ENCODE results near the gene TMEM63C. TPM values are rescaled to one million over a fixed set of nuclear protein-coding genes. Genes with fewer than 3 reads are reported as not detected.

TMEM63C gene
- total RNA-seq, 3 donors from 2014 or later (not counting 1 experiment from before 2014, with no cell fraction given): 1.5 to 5.1 (median 2.1) TPM

DNA sequence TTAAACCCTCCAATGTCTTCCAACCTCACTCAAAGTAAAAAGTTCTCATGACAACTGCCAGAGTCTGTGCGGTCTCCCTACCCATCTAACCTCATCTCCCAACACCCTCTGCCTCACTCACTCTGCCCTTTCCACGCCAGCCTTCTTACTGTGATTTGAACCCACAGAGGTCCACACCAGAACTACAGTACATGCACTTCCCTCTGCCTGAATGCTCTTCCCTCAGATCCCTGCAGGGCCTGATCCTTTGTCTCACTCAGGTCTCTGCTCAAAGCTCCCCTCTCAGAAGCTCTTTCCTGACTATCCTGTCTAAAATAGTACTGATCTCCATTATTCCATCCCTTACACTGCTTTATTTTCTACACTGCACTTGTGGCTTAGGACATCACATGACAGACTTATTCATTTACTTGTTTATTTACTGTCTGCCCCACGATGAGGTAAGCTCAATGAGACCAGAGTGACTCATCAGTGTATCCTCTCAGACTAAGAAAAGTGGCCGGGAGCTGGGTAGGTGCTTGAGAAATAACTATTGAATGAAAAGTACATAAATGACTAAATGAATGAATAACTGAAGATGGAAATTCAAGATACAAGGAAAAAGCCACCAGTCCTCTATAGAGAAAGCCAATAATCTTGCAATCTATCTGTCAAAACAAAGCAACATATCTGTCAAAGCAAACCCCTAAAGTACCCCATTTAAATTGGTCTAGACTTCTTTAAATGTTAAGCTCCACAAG lies 122.0 kb downstream of the TMEM63C start:
- Mint-ChIP-seq H3K9me3 (no peaks in the 10 kb centered on the region), H3K27ac (no peak overlapping the region), H3K27me3 (ENCODE audit: low read depth in 2 of 2) (no peaks in the 10 kb centered on the region), H3K36me3 (no peaks in the 10 kb centered on the region), H3K4me3 (no peak overlapping the region), H3K4me1 (no peaks in the 10 kb centered on the region)
- Histone ChIP-seq H3K4me3 (ENCODE audit: low read length) (no peak overlapping the region), H3K4me1 (ENCODE audit: control insufficient read depth, insufficient read depth, low read length) (no peaks in the 10 kb centered on the region), H3K27ac (ENCODE audit: low read length) (no peak overlapping the region), H3K36me3 (ENCODE audit: control insufficient read depth, insufficient read depth, low read length) (no peaks in the 10 kb centered on the region), H3K9me3 (ENCODE audit: control insufficient read depth, insufficient read depth, low read length) (no peaks in the 10 kb centered on the region), H3K27me3 (ENCODE audit: control insufficient read depth, insufficient read depth, low read length) (no peaks in the 10 kb centered on the region)
- TF ChIP-seq, protein P1, sequence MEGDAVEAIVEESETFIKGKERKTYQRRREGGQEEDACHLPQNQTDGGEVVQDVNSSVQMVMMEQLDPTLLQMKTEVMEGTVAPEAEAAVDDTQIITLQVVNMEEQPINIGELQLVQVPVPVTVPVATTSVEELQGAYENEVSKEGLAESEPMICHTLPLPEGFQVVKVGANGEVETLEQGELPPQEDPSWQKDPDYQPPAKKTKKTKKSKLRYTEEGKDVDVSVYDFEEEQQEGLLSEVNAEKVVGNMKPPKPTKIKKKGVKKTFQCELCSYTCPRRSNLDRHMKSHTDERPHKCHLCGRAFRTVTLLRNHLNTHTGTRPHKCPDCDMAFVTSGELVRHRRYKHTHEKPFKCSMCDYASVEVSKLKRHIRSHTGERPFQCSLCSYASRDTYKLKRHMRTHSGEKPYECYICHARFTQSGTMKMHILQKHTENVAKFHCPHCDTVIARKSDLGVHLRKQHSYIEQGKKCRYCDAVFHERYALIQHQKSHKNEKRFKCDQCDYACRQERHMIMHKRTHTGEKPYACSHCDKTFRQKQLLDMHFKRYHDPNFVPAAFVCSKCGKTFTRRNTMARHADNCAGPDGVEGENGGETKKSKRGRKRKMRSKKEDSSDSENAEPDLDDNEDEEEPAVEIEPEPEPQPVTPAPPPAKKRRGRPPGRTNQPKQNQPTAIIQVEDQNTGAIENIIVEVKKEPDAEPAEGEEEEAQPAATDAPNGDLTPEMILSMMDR (IDR thresholded peaks at IDR 0.05): no peak
- ATAC-seq: peak in 2 of 3 donors; percentile 29 to 58
- DNase-seq: no peak
- intact Hi-C loops (cut with micrococcal nuclease): no loop called here
- WGBS (ENCODE audit: insufficient coverage): 56% methylated on average over 4 of the region's 4 CpGs

GRCh38 chr14:77305696-77306095 lies 124.1 kb downstream of the TMEM63C start:
- intact Hi-C loops (cut with micrococcal nuclease): no loop called here
- ATAC-seq (no peak), DNase-seq (no peak)
- Mint-ChIP-seq H3K36me3 (no peaks in the 10 kb centered on the region), H3K27me3 (ENCODE audit: low read depth in 2 of 2) (no peaks in the 10 kb centered on the region), H3K4me1 (no peaks in the 10 kb centered on the region), H3K4me3 (no peak overlapping the region), H3K9me3 (no peaks in the 10 kb centered on the region), H3K27ac (no peak overlapping the region)
- H3K9me3 ChIP-seq (ENCODE audit: control insufficient read depth, insufficient read depth, low read length): no peaks in the 10 kb centered on the region
- H3K36me3 ChIP-seq (ENCODE audit: control insufficient read depth, insufficient read depth, low read length): no peaks in the 10 kb centered on the region
- WGBS (ENCODE audit: insufficient coverage): 89% methylated on average over 4 of the region's 4 CpGs
- H3K4me3 ChIP-seq (ENCODE audit: low read length): no peak overlapping the region
- no peak overlapping the region for H3K27ac ChIP-seq (ENCODE audit: low read length)
- no peaks in the 10 kb centered on the region for H3K27me3 ChIP-seq (ENCODE audit: control insufficient read depth, insufficient read depth, low read length)
- H3K4me1 ChIP-seq (ENCODE audit: control insufficient read depth, insufficient read depth, low read length): no peaks in the 10 kb centered on the region
- TF ChIP-seq, protein P1 (IDR thresholded peaks at IDR 0.05): no peak

GRCh38 chr14:77306416-77306815 lies 124.8 kb downstream of the TMEM63C start:
- no peak for ATAC-seq
- H3K9me3 ChIP-seq (ENCODE audit: control insufficient read depth, insufficient read depth, low read length): no peaks in the 10 kb centered on the region
- Mint-ChIP-seq H3K4me3 (no peak overlapping the region), H3K4me1 (no peaks in the 10 kb centered on the region), H3K27me3 (ENCODE audit: low read depth in 2 of 2) (no peaks in the 10 kb centered on the region), H3K27ac (no peak overlapping the region), H3K36me3 (no peaks in the 10 kb centered on the region), H3K9me3 (no peaks in the 10 kb centered on the region)
- no peaks in the 10 kb centered on the region for H3K36me3 ChIP-seq (ENCODE audit: control insufficient read depth, insufficient read depth, low read length)
- H3K27me3 ChIP-seq (ENCODE audit: control insufficient read depth, insufficient read depth, low read length): no peaks in the 10 kb centered on the region
- DNase-seq: no peak
- TF ChIP-seq, protein P1 (IDR thresholded peaks at IDR 0.05): no peak
- 95% methylated on average over 2 of the region's 3 CpGs for WGBS (ENCODE audit: insufficient coverage)
- intact Hi-C loops (cut with micrococcal nuclease): no loop called here
- no peak overlapping the region for H3K4me3 ChIP-seq (ENCODE audit: low read length)
- no peak overlapping the region for H3K27ac ChIP-seq (ENCODE audit: low read length)
- H3K4me1 ChIP-seq (ENCODE audit: control insufficient read depth, insufficient read depth, low read length): no peaks in the 10 kb centered on the region

Data from natural killer cell (primary cell).